ELF-1 (cell line): ENCODE results near the gene FAM9C.
A peak's percentile ranks its signal among the peaks of the same experiment; 100 is the strongest.
"Not testable (repeated sequence)": the region's sequence is repeated elsewhere in the genome, so short reads cannot be mapped to it uniquely, and the experiment has no call there.

ENCODE experiments used
- DNase-seq: peaks from one replicate; pipeline ENCODE4 v3.0.0-alpha.2; 2016; ENCODE audit warnings: low read depth, low spot score

Gene FAM9C

DNA sequence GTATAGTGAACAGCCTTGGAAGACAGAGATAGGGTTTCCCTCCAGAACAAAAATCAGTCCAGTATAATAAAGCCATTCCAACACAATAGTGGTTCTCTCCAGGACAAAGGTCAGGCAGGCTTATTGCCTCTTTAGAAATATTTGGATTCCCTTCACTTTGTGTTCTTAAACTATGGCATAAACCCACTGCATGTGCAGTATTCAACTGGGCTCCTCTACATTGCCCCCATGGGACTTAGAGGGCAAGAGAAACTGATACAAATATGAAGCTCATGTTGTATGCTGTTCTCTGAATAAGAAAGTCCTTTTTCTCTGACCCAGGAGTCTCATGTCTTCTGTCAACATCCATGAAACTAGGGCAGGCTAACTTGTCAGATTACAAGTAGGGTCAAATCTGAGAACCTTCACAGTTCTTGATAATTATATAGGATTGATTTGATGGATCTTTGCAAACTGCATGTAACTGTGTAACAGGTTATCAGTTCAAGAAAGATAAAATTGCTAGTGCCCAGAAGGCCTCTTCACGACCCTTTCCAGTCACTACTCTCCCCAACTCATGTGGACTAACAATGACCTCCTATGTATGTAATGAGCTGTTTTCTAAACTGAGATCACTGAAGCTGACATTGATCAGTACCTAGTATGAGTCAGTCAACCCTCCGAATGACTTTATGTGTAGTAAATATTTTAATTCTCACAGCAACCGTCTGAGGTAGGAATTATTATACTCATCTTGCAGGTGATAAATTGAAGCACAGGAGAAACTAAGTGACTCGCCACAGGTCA lies 31.9 kb upstream of the FAM9C start:
- no peak for DNase-seq

DNA sequence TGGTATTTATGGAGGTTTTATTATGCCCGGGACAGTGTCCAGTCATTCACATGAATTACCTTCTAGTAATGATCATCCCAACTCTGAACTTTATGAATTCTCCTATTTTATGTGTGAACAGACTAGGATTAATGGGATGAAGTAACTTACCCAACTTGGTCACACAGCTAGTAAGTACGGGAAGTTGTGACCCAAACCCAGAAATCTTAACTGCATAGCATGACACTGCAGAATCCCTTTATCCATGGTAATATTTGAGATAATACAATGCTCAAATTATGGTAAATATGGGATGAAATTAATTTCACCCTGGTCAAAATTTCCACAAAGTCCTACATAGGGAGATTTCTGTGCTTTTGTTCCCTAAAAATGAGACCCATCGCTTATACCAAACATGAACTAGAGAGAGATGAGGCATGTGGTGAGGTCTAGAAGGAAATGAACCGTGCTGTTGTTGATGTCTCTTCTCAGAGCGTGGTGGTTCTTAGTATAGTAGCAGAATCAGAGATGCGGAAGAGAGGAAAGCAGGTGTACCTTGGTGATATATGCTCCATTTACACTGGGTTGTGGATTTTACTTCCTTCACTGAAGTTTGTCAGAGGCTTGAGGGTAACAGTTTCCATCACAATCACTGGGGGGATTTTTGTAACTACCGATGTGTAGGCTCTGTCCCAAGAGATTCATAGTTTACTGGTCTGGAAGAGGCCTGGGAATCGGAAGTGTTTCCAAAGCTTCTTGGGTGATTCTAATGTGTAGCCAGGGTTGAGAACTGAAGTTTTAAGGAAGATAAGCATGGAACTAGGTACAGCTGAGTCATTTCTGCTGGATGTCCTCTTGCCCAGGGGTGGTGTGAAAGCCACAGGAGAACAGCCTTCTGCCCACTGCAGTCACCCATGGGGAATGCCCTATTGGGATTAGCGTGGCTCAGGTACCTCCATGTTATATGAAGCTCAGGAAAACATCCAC lies 30.2 kb upstream of the FAM9C start:
- no peak for DNase-seq

DNA sequence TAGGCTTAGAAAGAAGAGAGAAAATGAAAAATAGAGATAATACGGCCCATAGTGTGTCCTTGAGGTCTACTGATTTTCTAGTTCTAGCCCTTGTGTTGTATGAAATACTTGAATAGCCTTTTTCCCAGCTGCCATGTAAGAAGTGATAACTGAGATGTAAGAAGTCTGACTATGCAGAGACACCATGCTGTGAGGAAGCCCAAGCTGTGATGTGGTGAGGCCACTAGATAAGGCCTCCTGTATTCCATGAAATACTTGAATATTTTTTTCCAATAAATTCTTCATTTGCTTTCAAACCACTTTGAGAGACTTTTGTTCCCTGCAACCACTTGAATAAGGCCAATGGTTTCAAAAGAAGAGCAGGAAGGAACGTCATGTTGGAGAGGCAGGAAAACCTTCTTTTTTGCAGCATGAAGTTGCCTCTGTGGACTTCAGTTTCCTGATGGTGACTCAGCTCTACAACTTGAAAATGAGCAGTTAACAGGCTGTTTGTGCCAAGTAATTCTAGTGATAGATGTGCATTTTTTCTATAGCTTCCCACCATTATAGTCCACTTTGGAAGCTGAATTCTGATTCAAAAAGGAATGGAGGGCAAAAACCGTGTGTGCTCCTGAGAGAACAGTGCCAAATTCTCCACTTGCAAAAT lies 25.5 kb upstream of the FAM9C start:
- no peak for DNase-seq

DNA sequence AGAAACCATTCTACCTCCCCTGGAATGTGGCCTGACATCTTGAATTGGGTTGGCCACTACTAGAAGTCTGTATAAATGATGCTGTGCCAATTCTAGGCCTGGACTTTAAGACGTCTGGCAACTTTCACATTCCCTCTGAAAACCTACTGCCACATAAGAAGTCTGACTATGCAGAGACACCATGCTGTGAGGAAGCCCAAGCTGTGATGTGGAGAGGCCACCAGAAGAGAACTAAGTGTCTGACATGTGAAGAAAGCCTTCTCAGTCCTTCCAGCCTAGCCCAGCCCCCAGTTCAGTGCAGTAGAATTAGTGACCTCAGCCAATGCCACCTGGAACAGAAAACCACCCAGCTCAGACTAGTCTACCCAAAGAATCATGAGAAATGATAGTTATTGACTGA lies 24.2 kb upstream of the FAM9C start:
- DNase-seq: no peak

DNA sequence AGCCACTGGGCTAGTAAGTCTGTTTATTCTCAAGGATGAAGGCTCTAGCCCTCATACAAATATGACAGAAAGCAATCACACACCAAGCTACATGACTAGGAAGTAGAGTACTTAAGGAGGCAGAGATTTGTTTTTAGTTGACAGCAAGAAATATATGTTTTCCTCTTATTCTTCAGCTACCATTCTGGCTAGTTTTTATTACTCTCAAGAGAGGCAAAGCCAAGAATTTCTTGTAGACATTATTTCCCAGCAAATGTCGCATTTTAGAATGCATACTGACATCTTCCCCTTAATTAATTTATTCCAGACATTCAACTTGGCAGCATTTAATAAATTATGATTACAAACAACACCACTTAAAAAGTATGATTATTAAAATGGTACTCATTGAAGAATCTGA lies 23.4 kb upstream of the FAM9C start:
- no peak for DNase-seq

DNA sequence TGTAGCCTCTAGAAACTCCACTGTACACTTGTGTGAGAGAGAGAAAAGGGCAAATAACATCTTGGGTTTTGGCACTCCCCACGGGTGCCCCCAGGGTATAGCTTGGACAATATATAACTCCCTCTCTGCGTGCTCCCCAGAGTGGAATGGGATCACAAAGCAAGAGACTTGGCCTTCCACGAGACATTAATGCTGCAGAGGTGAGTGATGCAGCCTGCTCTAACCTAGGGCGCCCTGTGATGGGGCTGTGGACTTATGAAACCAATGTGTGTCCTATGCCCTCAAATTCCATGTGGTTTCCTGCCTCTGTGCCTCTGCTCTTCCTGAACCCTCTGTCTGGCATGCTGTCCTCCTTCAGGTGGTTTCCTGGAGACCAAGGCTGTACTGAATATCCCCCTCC lies 22.0 kb upstream of the FAM9C start:
- no peak for DNase-seq

DNA sequence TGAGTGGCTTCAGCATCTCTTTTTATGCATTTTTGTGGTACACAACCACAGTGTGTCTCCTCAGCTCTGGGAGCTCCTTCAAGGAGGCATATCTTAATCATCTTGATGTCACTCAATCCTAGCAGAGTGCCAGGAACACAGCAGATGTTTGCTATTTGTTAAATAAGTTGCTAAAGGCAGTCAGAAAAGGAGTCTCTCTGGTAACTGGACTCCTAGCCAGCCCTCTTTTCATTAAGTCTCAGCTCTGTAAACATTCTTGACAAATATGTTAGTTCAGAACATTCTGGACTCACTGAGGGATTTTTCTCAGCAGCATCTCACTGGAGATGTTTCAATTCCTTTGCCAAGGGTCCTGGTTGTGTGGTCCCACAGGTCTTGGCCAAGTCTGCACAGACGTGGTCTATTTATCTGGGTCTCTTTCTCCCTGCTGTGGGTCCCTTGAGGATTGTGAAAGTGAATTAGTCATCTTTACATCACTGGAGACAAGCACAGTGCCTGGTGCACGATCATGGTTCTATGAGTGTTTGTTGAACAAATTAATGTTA lies 20.3 kb upstream of the FAM9C start:
- no peak for DNase-seq

DNA sequence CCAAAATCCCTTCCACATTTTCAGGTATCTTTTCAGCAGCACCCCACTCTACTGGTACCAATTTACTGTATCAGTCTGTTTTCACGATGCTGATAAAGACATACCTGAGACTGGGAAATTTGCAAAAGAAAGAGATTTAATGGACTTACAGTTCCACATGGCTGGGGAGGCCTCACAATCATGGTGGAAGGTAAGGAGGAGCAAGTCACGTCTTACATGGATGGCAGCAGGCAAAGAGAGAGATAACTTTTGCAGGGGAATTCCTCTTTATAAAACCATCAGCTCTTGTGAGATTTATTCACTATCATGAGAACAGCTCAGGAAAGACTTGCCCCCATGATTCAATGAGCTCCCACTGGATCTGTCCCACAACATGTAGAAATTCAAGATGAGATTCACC lies 18.7 kb upstream of the FAM9C start:
- not testable (repeated sequence) for DNase-seq

DNA sequence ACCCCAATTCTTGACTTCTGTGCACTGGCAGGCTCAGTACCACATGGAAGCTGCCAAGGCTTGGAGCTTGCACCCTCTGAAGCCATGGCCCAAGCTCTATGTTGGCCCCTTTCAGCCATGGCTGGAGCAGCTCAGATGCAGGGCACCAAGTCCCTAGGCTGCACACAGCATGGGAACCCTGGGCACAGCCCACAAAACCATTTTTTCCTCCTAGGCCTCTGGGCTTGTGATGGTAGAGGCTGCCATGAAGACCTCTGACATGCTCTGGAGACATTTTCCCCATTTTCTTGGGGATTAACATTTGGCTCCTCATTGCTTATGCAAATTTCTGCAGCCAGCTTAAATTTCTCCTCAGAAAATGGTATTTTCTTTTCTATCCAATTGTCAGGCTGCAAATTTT lies 17.9 kb upstream of the FAM9C start:
- DNase-seq: not testable (repeated sequence)

DNA sequence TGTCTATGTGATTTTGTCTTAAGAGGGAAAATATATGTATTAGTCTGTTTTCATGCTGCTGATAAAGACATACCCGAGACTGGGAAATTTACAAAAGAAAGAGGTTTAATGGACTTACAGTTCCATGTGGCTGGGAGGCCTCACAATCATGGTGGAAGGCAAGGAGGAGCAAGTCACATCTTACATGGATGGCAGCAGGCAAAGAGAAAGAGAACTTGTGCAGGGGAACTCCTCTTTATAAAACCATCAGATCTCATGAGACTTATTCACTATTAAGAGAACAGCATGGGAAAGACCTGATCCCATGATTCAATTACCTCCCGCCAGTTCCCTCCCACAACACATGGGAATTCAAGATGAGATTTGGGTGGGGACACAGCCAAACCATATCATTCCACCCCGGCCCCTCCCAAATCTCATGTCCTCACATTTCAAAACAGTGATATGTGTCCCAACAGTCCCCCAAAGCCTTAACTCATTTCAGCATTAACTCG lies 16.8 kb upstream of the FAM9C start:
- not testable (repeated sequence) for DNase-seq

DNA sequence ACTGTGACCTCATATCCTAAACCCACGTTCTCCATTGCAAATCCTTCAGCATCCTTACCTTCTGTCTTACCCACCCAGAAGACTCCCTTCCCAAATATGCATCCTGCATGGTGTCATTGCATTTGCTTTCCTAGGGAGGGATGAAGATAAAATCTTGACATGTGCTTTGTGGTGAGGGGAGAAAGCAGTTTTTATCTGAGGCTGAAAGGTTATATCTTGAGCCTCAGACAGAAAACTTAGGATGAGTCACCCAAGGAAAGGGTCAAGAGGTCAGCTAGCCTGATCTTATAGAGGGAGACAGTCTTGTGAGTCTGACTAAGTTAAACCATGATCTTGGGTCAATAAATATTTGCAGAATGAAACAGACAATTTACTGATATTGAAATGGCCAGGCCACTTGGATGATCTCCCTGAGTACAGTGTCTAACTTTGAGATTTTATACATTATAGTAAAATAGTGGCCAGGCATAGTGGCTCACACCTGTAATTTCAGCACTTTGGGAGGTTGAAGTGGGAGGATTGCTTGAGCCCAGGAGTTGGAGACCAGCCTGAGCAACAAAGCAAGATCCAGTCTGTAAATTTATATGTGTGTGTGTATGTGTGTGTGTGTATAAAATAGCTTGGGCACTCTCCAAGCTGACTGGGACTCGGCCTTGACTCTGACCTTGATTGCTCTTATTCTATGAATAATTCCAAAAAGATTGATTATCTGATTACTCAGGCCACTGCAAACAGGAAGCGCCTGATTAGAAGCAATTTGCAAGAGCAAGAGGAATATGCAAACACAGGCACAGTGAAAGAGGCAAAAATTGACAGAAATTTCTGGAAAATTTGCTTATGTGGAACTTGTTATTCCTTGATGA lies 15.4 kb upstream of the FAM9C start:
- peak; percentile 32 for DNase-seq

DNA sequence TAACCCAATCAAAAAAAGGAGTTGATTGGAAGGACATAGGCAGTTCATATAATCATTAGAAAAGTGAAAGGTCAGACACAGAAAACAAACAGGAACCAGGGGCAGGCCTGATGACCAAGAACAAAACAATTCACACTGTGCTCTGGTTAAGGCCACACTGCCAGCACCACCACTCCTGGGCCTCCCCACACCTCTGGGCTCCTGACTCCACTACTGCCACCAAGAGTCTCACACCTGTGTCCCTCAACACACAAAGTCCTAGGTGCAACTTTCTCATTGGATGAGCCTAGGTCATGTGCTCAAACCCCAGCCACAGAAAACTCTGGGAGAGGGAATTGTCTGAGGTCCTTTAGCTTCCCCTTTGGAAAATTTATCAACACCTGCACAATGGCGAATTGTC lies 11.1 kb upstream of the FAM9C start:
- DNase-seq: no peak

DNA sequence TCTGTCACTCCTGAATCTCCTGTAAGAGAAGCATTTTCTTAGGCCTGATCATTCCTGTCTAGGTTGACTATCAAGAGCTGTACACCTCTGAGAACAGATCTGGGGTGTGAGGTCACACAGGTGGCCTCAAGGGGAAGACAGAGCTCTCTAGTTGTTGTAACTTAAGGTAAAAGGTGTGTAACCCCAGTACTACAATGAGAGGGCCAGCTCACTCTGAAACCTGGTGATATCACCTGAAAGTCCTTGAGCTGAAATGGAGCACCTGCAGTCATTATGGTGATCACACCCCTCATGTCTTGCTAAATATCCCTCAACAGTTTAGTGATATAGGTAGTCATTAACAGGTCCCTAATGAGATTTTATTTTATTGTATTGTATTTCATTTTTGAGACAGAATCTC lies 8.8 kb upstream of the FAM9C start:
- DNase-seq: no peak

DNA sequence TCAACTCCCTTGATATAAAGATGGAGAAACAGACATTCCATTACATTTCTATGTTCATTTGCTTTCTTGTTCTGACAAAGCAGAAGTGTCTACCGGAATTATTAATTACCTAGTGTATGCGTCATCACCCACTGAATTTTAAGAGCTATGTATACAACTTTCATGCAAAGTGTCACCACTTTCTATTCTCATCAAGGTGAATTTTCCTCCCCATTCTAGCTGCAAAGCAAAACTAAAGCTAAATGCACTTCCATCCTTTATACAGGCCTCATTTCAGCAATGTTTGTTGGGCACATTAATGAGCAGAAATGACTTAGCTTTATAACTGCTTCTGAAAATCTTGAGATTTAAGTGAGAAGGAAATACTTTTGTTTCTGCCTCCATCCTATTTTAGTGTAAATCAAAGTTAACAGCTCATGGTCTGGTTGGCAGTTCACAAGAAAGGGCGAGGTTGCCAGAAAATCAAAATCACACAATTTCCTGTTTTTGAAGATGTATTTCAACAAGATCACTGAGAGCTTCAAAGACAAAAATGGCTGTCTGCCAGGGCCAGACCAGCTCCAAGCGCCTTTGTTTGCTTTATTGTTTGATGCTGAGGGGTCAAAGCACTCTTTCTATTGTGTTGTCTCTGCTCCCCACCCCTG lies 7.2 kb upstream of the FAM9C start:
- DNase-seq: no peak

DNA sequence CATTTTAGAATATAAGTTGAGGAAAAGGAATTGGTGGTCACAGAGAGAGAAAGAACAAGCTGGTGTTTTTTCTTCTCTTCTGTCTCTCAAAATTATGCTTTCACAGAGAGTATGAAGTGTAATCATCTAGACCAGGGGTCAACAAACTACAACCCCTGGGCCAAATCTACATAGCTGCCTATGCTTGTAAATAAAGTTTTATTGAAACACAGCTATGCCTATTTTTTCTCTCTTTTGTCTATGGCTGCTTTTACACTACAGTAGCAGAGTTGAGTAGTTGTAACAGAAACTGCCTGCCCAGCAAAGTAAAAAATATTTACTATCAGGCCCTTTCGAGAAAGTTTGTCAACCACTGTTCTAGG lies 6.7 kb upstream of the FAM9C start:
- no peak for DNase-seq

DNA sequence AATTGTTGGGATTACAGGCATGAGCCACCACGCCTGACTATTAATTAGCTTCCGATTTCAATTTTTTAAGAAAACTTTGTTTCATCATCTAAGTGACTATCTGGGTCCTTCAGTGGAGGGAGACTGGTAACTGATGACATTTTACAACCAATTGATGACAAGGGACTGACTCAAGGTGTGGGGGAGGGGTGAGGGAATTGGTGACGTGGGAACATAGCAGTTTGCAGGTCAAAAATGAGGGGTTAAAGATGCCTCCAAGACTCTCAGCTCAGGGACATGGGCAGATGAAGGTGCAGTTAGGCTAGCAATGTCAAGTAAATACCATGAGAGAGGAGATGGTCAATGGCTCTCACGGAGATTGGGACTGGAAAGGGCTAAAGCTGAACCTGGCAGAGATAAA lies 5.7 kb upstream of the FAM9C start:
- DNase-seq: no peak

DNA sequence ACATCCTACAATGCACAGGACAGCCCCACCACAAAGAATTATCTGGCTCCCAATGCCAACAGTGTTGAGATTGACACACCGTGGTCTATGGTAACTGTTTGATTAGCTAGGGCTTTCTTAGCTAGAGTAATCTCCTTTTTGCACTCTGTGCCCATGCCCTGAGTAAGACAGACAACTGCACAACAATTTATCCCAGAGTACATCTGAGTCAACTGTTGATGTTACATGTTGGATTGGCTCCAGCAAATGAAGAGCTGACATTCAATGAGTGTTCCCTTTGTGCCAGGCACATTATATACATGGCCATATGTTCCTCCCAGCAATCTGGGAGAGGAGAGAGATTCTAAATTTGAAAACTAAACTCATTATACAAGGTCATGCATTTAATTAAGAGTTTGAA lies 3.9 kb upstream of the FAM9C start:
- no peak for DNase-seq

DNA sequence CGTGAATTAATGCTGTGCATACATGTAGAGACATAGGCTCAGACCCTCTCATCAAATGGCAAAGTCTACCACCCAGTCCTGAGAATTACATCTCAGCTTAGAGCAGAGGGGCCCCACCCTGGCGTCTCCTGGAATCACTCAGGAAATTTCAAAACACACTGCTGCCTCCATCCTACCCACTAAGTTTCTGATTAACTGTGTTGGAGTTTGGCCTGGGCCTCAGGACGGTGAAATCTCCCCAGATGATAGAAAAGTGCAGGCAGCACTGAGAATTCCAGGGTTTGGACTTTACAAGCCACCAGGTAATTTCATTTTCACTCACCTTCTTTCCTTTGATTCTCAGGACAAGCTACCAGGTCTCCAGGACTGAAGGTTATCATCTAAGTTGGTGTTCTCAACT lies 3.3 kb upstream of the FAM9C start:
- no peak for DNase-seq

DNA sequence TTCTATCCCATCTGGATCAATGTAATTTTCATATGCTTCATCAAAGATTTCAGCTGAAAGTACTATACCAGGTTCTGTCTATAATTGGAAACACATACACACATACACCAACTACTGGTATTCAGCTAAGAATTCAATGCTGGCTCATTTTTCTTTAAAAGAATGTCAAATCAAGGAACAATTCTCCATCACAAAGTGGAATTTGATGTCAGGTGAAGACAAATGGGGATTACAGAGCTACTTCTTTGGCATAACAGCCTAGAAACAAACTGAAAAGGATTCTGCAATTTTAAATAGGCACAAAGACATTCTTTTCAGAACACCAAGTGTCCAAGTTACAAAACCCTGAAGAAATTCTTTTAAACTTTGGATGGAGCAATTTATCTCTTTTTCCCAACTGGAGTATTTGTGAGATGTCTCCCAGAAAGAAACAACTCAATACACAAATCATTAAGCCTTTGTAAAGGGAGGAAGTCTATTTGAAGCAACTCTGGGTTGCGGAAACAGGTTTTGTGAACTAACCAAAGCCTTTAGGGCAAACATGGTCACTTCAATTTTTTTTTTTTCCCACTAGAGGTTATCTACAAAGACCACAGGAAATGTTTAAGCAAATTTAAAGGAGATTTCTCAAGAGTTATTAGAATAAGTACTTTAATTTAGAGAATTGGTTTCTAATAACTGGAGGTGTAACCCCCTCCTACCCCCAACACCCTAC lies 1.9 kb upstream of the FAM9C start:
- DNase-seq: no peak

DNA sequence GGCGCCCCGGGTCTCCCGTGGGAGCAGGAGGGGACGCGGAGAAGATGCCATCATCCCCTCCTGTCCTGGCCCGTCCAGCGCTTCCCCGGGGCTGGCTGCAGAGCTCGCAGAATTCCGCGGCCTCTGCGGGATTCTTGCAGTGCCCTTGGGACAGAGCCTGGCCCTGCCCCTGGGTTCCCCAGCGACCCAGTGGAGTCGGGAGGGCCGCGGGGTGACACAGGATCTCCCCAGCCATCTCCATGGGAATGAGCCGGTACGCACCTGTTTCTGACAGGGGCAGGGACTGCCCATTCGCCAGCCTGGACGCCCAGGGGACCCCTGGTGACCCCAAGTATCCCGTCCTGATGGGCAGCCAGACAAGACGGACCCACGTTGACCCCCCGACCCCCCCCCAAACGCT lies 482 bp downstream of the FAM9C start:
- DNase-seq: no peak
